ENCODE results near the gene TMEM131L.
A peak's percentile ranks its signal among the peaks of the same experiment; 100 is the strongest.

The TMEM131L gene

GRCh38 chr4:153480704-153481103 is 14.5 kb downstream of the TMEM131L start:
- no peak for DNase-seq

DNA sequence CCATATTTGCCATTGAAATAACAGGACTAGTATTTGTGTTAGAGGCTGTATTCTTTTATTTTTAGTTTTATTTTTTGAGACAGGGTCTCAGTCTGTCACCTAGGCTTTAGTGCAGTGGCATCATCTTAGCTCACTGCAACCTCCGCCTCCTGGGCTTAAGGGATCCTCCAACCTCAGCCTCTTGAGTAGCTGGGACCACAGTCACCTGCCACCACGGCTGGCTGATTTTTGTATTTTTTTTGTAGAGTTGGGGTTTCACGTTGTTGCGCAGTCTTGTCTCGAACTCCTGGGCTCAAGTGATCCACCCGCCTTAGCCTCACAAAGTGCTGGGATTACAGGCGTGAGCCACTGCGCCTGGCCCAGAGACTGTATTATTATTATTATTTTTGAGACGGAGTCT is 15.3 kb downstream of the TMEM131L start:
- no peak for DNase-seq

GRCh38 chr4:153483432-153484418 is 17.6 kb downstream of the TMEM131L start:
- DNase-seq = no peak

DNA sequence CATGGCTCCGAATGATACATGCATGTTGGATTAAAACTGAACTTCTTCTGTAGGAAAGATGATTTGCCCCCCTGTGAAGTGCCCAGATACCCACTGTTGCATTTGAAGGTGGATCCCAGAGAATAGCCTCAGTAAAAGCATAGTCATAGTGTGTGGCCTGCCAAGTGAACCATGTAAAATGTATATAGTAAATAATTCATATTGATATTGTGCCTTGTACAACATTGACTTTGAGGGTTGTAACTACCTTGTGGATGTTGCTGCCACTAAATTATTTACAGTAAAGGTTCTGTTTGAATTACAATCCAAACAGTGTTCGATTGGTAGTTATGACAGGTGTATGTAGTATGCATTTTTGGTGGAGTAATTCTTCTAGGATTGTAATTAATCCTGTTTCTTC is 19.2 kb downstream of the TMEM131L start:
- no peak for DNase-seq

DNA sequence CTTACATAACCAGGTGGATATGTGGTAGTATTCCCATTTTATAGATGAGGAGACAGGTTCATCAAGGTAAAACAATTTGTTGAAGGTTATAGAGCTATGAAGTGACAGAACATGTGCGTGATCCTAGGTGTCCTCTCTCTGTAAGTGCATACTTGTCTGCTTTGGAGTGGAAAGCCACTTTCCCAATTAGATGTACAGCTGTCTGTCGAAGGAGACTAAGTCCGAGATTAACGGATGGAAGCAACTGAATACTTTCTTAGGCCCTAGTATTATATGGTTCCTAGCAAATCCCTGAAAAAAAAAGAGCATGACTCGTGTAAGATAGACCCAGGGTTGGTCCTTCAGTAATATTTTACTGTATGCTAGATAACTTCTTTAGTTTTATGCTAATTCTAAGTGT is 19.7 kb downstream of the TMEM131L start:
- DNase-seq = no peak

GRCh38 chr4:153486281-153487151 is 20.4 kb downstream of the TMEM131L start:
- DNase-seq = no peak

DNA sequence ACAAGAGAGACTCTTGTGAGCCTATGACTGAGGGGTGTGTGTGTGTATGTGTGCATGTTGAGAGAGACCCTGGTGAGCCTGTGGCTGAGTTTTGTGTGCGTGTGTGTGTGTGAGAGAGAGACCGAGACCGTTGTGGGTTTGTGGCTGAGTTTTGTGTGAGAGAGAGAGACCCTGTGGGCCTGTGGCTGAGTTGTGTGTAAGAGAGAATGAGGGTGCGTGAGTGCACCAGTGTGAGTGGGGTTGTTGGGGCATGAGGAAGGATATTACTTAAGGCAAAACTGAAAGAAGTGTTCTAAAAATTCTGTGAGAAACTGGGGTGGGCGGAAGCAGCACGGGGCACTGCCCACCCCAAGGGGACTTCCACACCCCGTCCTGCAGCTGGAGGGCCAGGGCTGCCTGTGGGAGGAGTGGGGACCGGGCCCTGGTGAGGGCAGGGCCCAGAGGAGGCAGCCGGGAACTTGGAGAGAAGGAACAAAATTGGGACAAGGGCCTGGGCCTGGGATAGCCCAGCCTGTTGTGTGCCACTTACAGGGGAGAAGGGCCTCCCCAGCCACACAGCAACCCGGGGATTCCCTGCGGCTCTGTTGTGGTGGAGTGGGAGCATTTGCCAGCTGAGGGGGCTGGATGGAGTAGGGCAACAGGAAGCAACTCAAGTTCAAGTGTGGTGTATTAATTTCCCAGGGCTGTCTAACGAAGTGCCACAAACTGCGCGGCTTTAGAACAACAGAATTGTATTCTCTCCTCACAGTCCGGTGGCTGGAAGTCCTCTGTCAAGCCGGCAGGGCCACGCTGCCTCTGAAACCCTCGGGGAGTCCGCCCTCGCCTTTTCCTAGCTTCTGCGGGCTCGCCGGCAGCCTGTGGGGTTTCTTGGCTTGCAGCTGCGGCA is 22.1 kb downstream of the TMEM131L start:
- peak; percentile 62 to 82 (median 72) for DNase-seq

DNA sequence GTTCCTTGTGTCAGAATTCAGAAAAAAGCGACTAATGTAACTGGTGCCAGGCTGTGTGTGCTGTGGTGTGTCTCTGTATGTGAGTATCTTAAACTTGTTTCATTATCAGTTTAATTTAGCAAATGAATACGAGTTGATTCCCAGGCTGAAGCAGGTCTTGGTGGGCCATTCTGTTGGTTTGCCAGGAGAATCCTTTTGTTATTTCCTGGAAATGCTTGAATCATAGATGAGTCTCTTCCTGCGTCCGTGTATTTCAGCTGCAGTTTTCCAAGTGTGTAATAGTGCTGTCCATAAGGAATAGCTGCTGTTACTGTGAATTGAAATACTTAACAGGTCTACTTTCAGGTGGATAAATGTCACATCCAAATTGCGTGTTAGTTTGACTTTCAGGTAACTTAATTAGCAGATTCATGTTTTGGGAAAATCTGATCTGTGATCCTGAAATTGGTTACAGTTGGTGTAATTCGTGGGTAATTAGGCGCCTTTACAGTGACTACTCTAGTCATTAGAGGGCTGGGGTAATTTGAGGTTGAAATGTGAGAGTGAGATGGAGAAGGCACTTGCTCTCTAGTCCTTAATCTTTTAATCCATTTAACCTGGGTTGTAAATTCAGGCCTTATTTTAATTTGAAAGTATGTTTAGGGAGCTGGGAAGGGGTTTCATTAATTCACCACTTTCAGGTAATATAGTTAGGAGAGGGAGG is 23.8 kb downstream of the TMEM131L start:
- no peak for DNase-seq

DNA sequence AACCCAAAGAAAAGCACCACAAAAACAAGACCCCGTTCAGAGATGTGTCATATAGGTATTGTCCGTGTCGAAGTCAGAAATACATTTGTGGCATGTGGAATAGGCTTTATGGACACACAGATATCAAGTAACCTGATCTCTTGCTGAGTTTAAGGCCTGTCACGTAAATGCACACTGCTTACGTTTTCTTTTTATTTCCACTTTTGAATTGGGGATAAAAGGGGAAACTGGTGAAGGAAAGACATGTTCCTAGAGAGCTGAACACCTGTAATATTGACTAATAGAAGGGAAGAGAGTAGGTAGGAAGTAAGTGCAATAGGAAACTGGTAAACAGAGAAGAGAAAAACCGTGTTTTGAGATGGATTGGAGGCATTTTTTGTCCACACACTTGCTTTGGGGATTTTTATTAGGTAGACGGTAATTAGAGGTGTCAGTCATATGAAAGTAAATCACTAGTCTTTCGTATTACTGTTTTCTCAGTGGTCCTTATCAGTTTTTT is 24.9 kb downstream of the TMEM131L start:
- DNase-seq = no peak

DNA sequence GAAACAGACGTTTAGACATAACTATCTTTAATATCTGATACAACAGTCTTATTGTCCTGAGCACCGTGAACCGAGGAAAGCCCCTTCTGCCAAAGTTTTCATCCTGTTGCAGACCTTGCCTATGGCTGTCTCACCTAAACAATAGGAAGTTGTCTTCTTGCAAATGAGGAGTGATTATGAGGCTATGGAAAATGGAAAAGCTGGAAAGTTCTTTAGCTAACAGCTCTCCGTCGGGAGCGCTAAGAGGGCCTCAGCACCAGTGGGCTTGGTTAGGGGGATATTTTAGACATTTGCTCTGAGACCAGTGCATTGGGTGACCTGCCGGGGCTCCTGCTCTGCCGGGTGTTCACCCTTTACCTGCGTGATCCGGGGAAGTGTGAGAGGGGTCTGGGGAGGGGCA is 28.4 kb downstream of the TMEM131L start:
- no peak for DNase-seq

DNA sequence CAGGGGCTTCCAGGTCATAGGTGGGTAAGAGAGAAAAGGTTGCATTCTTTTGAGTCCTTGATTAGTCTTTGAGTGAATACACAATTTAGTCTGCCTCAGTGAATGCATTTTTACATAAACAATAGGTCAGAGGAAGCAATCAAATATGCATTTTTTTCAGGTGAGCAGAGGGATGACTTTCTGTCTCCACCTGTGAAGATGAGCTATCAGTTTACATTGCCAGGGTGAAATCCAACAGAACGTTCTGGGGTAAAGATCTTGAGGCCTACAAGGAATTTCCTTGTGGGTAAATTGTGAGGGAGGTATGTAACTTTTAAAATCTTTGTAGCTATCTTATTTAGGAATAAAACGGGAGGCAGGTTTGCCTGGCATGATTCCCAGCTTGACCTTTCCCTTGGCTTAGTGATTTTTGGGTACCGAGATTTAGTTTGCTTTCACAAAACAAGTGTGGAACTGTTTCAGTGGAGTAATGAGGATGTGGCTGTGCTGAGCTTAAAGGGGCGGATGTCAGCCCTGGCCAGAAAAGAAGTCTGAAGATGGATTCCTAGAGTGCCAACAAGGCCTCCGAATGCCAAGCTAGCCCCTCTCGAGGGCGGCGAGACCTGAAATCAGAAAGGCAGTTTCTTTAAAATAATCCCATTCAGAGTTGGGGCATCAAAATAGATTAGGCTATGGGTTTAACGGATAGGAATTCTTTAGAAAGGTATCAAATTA is 29.5 kb downstream of the TMEM131L start:
- no peak for DNase-seq

- DNase-seq = peak in 4 of 5 donors; percentile 33 to 74 (median 41)
Measured at GRCh38 chr4:153497091-153497531, 31.0 kb downstream of the TMEM131L start.

DNA sequence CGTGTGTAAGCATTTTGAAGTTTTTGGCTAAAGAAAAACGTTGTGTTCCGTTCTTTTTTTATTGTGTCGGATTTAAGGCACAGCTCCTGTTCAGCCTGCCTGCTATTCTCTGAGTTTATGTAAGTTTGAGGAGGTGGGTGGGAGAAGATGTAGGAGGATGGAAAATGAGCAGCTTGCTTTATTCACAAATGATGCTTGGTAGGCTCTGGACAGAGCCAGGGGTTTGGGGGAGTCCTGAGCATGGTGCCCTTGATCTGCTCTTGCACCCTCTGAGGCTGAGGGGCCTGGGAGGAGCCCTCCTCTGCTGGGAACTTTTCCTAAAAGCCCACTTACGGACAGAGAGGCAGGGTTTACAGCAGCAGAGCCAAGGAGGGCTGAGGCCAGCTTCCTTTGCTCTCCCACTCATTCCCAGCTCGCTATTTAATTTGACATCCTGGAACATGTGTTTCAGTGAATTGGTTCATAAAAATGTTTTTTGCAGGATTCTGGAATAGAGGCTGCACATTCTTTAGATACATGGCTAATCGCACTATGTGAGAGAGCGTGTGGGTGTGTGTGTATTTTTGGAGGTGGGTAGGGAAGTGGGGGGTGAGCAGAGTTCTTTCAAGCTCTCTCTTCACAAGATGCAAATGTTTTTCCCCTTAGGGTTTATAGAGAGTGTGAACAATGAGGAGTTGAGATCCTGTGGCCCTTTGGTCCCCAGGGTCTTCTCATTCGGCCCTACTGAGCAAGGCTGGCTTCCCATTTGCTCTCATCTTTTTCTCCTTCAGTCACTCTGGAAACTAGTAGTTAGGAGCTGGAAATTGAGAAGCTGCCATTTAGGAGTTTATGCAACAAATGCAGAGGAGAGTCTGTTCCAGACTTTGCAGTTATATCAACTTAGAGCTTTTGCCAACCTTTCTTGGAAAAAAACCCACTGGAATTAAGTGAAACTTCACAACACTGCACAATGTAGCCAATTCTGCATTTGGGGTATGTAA is 32.1 kb downstream of the TMEM131L start:
- DNase-seq = no peak

- DNase-seq = no peak
Measured at GRCh38 chr4:153499005-153499404, 32.8 kb downstream of the TMEM131L start.

- no peak for DNase-seq
Measured at GRCh38 chr4:153501578-153501977, 35.4 kb downstream of the TMEM131L start.

- DNase-seq = no peak
Measured at GRCh38 chr4:153502584-153502983, 36.4 kb downstream of the TMEM131L start.

DNA sequence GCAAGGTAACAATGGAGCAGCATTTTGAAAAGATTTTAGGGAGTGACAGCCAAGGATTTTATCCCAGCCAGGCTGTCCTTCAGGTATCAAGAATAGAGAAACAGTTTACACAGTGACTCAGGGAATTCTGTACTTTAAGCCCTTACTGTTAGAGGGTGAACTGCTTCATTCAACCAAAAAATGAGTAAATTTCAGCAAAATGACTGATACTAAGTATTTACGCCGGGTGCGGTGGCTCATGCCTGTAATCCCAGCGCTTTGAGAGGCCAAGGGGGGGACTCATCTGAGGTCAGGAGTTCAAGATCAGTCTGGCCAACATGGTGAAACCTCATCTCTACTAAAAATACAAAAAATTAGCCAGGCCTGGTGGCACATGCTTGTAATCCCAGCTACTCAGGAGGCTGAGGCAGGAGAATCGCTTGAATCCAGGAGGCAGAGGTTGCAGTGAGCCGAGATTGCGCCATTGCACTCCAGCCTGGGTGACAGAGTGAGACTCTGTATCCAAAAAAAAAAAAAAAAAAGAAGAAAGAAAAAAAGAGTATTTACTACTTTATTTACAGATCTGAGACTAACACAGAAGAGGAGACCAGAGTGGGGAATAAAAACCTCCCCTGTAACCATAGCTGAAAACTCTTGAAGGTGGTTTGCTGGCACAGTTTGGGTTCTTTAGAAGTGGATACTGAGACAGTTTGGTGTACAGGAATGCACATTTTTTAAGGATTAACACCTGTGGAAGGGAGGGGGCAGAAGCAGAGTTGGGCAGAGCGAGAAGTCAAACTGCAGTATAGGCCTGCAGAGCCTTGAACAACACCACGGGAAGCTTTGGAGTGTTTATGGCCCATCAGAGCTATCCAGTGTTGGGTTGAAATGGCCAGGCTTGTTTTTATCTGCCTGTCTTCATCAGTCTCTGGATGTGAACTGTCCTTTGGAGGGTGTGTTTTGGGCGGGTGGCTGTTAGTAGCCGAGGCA is 40.5 kb downstream of the TMEM131L start:
- no peak for DNase-seq

All from T-helper 1 cell (primary cell).